Mucosa of descending colon (tissue), 3 donors: Measurements from ENCODE around the gene ABLIM2. TPM values are rescaled to one million over a fixed set of nuclear protein-coding genes. Genes with fewer than 3 reads are reported as not detected.

Experiments
- ATAC-seq: fragments of 200-7000 bp; cut with Tn5 transposase; one replicate; pipeline ENCODE4 v1.9.1; 2020; ENCODE audit warnings: mild to moderate bottlenecking, moderate library complexity
- DNase-seq, 3 donors: peaks; one replicate each; pipeline ENCODE4 v3.0.0-alpha.2; 2020
- H3K36me3 ChIP-seq: fragments of 200-600 bp; one replicate; pipeline ENCODE4 v1.8.0; 2021; ENCODE audit warnings: low read depth, mild to moderate bottlenecking
- H3K4me1 ChIP-seq: fragments of 200-600 bp; one replicate; pipeline ENCODE4 v1.8.0; 2021; ENCODE audit warnings: low read depth, mild to moderate bottlenecking
- H3K4me3 ChIP-seq: fragments of 200-600 bp; one replicate; pipeline ENCODE4 v1.8.0; 2021; ENCODE audit warnings: mild to moderate bottlenecking
- H3K9me3 ChIP-seq: fragments of 200-600 bp; one replicate; pipeline ENCODE4 v1.8.0; 2021; ENCODE audit warnings: mild to moderate bottlenecking
- CTCF ChIP-seq: fragments of 200-600 bp; IDR thresholded peaks from one replicate; pipeline ENCODE4 v1.8.0; 2022; ENCODE audit warnings: antibody characterized with exemption, mild to moderate bottlenecking
- intact Hi-C, 2 donors: fragments of 100-400 bp; cut with DNase I in 1 of 2; cut with micrococcal nuclease in 1 of 2; formaldehyde crosslinking; loops; one replicate each; pipeline versions ENCODE4 v1.11.0 to v1.11.1; 2022; cut with DNase I, micrococcal nuclease
- total RNA-seq, 3 donors: library from RNA; stranded (reverse); fragmentation: NEBNext Ultra II Directional in 2 of 3; extraction: Animal tissue kit (Norgen Biotek cat#: 25700) in 2 of 3; gene quantifications; one replicate each; pipeline versions ENCODE4 v1.2.1 to v1.2.4, GENCODE V29; 2021 to 2023
- donor health status: DM: no; HTN: no; CAD: no; lungs with moderate emphysema.
- donor health status: DM: no; HTN: no; CAD: no.
- donor health status: DM: no; HTN: yes; CAD: no.

ABLIM2 gene
- total RNA-seq, 3 donors from 2014 or later = 15.0 to 15.8 (median 15.5) TPM

GRCh38 chr4:8090312-8090711 lies 68.3 kb downstream of the ABLIM2 start:
- intact Hi-C loops = no loop called here
- Histone ChIP-seq H3K4me1 (peaks cover 6% of the 10 kb centered on the region), H3K4me3 (no peak overlapping the region), H3K36me3 (no peaks in the 10 kb centered on the region), H3K9me3 (peaks cover 19% of the 10 kb centered on the region)
- DNase-seq = peak; percentile 72 to 96 (median 81)
- ATAC-seq = peak; percentile 96
- no peak for TF ChIP-seq CTCF

GRCh38 chr4:8089862-8090261 lies 68.8 kb downstream of the ABLIM2 start:
- no peak for TF ChIP-seq CTCF
- DNase-seq (peak in 1 of 3 donors; percentile 57), ATAC-seq (peak; percentile 42)
- Histone ChIP-seq H3K36me3 (no peaks in the 10 kb centered on the region), H3K4me3 (no peak overlapping the region), H3K4me1 (peaks cover 6% of the 10 kb centered on the region), H3K9me3 (peaks cover 19% of the 10 kb centered on the region)
- intact Hi-C loops = no loop called here

- Histone ChIP-seq H3K4me3 (no peak overlapping the region), H3K4me1 (peaks cover 6% of the 10 kb centered on the region), H3K36me3 (no peaks in the 10 kb centered on the region), H3K9me3 (peaks cover 15% of the 10 kb centered on the region)
- intact Hi-C loops = no loop called here
- no peak for TF ChIP-seq CTCF
- ATAC-seq (no peak), DNase-seq (peak in 2 of 3 donors; percentile 26 to 34)
Observed at GRCh38 chr4:8088966-8089491, 69.6 kb downstream of the ABLIM2 start.

GRCh38 chr4:8087921-8088495 lies 70.6 kb downstream of the ABLIM2 start:
- Histone ChIP-seq H3K9me3 (peaks cover 4% of the 10 kb centered on the region), H3K4me3 (no peak overlapping the region), H3K36me3 (no peaks in the 10 kb centered on the region), H3K4me1 (peaks cover 6% of the 10 kb centered on the region)
- intact Hi-C loops = no loop called here
- ATAC-seq (no peak), DNase-seq (peak in 2 of 3 donors; percentile 26 to 42)
- no peak for TF ChIP-seq CTCF

- Histone ChIP-seq H3K36me3 (no peaks in the 10 kb centered on the region), H3K4me3 (no peak overlapping the region), H3K9me3 (no peaks in the 10 kb centered on the region), H3K4me1 (peaks cover 6% of the 10 kb centered on the region)
- DNase-seq = peak in 2 of 3 donors; percentile 26 to 34
- intact Hi-C loops = no loop called here
- no peak for ATAC-seq
- TF ChIP-seq CTCF = no peak
Observed at GRCh38 chr4:8086783-8087445, 71.7 kb downstream of the ABLIM2 start.
